ENCODE results near the gene ZNF697.

- TF ChIP-seq CTCF (IDR thresholded peaks at IDR 0.05) (no peak), POLR2A (IDR thresholded peaks at IDR 0.05) (no peak)
These were observed 41.4 kb upstream of the ZNF697 start for GRCh38 chr1:119689511-119689910.

Data from thyroid gland (tissue), 4 donors.